ENCODE measurements around the gene ZNF281.

- TF ChIP-seq CTCF (IDR thresholded peaks at IDR 0.05; ENCODE audit: low read depth, low read length, missing input control), result no peak
- TF ChIP-seq GABPA (IDR thresholded peaks at IDR 0.05 in 1 of 2, conservative IDR thresholded peaks at IDR 0.05 in 1 of 2), result no peak
- no peak for TF ChIP-seq RAD21 (IDR thresholded peaks at IDR 0.05)
- no peak for TF ChIP-seq EGR1 (IDR thresholded peaks at IDR 0.05; ENCODE audit: low read depth in 2 of 2)
- TF ChIP-seq ZBTB33 (IDR thresholded peaks at IDR 0.05), result no peak
- TF ChIP-seq YY1 (IDR thresholded peaks at IDR 0.05), result no peak
- TF ChIP-seq FOXA1 (IDR thresholded peaks at IDR 0.05), result no peak
- no peak for TF ChIP-seq REST (IDR thresholded peaks at IDR 0.05)
- no peak for TF ChIP-seq RXRA (IDR thresholded peaks at IDR 0.05)
Measured at GRCh38 chr1:200423235-200423634, 13.4 kb upstream of the ZNF281 start.

Measured in liver (tissue), 3 donors.